ENCODE measurements around the gene MED12L.

DNA sequence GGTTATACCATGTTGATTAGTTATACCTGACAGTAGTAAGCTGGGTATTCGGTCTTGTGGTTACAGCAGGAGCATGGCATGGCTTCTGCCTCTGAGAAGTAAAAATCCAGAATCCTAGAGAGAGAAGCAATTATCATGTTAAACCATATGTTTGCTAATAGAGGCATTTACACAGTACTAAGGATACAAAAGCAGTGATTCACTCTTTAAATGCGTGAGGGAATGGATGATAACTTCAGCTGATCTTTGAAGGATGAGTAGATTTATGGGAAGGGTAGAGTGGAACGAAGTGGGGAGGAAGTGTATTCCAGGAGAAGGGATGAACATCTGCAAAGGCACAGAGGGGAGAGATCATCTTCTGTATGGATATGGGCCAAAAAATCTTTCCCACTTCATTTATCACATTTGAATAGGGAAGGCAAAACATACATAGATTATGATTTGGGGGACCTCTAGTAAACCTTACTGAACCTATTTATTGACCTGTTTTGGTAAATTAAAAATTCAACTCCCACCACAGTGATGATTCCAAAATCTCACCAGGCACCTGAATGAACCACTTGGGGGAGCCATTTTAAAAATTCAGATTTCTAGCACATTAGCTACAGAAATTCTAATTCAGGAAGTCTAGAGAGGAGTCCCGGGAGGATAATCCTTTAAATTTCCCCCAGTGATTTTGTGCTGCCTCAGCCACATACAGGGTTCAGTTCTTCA lies 340.3 kb downstream of the MED12L start:
- TF ChIP-seq, protein P1, sequence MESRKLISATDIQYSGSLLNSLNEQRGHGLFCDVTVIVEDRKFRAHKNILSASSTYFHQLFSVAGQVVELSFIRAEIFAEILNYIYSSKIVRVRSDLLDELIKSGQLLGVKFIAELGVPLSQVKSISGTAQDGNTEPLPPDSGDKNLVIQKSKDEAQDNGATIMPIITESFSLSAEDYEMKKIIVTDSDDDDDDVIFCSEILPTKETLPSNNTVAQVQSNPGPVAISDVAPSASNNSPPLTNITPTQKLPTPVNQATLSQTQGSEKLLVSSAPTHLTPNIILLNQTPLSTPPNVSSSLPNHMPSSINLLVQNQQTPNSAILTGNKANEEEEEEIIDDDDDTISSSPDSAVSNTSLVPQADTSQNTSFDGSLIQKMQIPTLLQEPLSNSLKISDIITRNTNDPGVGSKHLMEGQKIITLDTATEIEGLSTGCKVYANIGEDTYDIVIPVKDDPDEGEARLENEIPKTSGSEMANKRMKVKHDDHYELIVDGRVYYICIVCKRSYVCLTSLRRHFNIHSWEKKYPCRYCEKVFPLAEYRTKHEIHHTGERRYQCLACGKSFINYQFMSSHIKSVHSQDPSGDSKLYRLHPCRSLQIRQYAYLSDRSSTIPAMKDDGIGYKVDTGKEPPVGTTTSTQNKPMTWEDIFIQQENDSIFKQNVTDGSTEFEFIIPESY (IDR thresholded peaks at IDR 0.05; ENCODE audit: borderline replicate concordance, low read depth), result no peak
- TF ChIP-seq, protein P2, sequence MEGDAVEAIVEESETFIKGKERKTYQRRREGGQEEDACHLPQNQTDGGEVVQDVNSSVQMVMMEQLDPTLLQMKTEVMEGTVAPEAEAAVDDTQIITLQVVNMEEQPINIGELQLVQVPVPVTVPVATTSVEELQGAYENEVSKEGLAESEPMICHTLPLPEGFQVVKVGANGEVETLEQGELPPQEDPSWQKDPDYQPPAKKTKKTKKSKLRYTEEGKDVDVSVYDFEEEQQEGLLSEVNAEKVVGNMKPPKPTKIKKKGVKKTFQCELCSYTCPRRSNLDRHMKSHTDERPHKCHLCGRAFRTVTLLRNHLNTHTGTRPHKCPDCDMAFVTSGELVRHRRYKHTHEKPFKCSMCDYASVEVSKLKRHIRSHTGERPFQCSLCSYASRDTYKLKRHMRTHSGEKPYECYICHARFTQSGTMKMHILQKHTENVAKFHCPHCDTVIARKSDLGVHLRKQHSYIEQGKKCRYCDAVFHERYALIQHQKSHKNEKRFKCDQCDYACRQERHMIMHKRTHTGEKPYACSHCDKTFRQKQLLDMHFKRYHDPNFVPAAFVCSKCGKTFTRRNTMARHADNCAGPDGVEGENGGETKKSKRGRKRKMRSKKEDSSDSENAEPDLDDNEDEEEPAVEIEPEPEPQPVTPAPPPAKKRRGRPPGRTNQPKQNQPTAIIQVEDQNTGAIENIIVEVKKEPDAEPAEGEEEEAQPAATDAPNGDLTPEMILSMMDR (IDR thresholded peaks at IDR 0.05), result peak; percentile 58
- TF ChIP-seq POLR2AphosphoS5 (IDR thresholded peaks at IDR 0.05; ENCODE audit: low read depth, low read length) (no peak), SMC3 (IDR thresholded peaks at IDR 0.05; ENCODE audit: low read depth, low read length) (no peak)

Data from SK-N-SH (cell line).